Spleen (tissue), 7 donors: Measurements from ENCODE around the gene ATP2B3.

Experiments
- POLR2A ChIP-seq, 3 donors: fragments of 450-650 bp; IDR thresholded peaks; one replicate each; pipeline ENCODE4 v1.5.1; 2017; ENCODE audit warnings: antibody characterized with exemption in 3 of 3, mild to moderate bottlenecking in 1 of 3
- TF ChIP-seq, protein P1 (sequence below), 11 experiments: fragments of 200-600 bp in 7 of 11; fragments of 450-650 bp in 4 of 11; sonication (generic) in 4 of 11; IDR thresholded peaks in 8 of 11; conservative IDR thresholded peaks in 3 of 11; 1 replicate in 7 of 11; 2 replicates in 4 of 11; pipeline versions ENCODE4 v1.4.0 to v1.8.0; 2016 to 2021; ENCODE audit warnings: antibody characterized with exemption in 11 of 11, inconsistent platforms in 4 of 11, mild to moderate bottlenecking in 1 of 11
- donor health status: DM: no; HTN: no; CAD: no; lungs with moderate emphysema.
- donor health status: DM: no; HTN: no; CAD: no.
- donor health status: DM: no; HTN: no; CAD: no.

DNA sequence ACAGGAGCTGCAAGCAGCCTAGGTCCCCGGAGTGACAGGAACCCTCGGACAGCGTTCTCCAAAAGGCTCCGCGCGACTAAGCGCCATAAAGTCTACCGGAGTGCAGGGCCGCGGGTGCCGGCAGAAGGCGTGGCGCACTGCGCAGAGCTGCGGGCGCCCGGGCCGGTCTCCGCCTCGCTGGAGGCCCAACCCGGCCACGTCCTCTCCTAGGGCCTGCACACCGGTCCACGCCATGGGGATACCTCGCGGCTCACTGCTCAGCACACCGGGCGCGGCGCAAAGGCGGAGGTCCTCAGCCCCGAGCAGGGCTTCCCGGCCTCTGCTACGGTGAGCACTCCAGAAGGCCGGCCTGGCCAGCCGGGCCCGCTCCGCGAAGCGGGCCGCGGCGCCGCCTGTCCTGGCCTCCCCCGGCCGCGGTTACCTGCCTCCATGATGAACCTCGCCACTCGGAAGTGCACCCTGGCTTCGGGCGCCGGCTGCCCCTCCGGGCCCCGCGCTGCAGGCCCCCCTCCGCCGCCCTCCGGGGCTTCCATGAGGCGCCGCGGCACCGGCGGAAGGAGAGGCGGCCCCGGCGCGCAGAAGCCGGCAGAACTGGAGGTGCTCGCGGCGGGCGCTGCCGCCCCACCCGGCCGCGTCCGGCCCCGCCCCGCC is 81.2 kb downstream of the ATP2B3 start, which contains the start of gene CCNQ:
- TF ChIP-seq, protein P1, sequence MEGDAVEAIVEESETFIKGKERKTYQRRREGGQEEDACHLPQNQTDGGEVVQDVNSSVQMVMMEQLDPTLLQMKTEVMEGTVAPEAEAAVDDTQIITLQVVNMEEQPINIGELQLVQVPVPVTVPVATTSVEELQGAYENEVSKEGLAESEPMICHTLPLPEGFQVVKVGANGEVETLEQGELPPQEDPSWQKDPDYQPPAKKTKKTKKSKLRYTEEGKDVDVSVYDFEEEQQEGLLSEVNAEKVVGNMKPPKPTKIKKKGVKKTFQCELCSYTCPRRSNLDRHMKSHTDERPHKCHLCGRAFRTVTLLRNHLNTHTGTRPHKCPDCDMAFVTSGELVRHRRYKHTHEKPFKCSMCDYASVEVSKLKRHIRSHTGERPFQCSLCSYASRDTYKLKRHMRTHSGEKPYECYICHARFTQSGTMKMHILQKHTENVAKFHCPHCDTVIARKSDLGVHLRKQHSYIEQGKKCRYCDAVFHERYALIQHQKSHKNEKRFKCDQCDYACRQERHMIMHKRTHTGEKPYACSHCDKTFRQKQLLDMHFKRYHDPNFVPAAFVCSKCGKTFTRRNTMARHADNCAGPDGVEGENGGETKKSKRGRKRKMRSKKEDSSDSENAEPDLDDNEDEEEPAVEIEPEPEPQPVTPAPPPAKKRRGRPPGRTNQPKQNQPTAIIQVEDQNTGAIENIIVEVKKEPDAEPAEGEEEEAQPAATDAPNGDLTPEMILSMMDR (IDR thresholded peaks at IDR 0.05 in 8 of 11, conservative IDR thresholded peaks at IDR 0.05 in 3 of 11), result no peak
- TF ChIP-seq POLR2A (IDR thresholded peaks at IDR 0.05), result peak in 1 of 3 donors; percentile 51
